Putamen (tissue), 1 donor: ENCODE results near the gene SLC43A3.
"Not testable (repeated sequence)": the region's sequence is repeated elsewhere in the genome, so short reads cannot be mapped to it uniquely, and the experiment has no call there.

Experiments
- DNase-seq: peaks from one replicate; pipeline ENCODE4 v3.0.0-alpha.2; 2016; ENCODE audit warnings: low spot score

SLC43A3 gene

DNA sequence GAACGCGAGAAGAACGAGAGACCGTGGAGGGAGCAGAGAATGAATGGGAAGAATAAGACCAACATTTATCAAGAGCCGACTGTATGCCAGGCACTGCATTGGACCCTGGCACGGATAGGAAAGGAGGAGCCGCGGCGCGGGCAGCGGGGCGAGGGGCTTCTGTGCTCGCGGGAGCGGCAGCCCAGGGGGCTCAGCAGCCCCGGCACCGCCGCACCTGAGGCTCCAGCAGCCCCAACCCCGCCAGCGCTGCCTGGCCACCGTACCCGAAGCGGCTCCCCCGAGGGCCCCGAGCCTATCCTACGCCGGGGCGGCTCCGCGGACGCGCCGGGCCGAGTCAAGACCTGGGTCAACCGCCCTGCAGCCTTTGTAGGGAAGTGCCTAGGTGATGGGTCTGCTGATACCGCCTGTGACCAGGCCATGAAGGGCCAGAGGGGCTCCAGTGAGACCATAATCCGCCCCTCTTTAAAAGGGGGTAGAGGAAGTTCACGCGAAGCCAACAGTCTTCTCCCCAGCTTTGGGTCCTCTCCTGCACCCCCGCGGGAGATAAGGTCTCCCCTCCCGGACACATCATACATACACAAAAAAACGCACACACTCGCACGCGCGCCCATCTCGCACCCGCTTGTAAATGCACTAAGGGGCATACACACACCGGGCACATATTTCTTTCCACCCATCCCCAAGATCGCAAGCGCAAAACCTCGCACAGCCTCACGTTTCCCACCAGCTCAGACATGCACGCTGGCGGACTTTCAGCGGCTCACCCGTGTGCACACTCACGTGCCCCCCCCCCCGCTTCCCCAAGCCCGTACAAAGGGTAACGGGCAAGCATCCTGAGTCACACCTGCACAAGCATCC is 32.5 kb upstream of the SLC43A3 start:
- no peak for DNase-seq

DNA sequence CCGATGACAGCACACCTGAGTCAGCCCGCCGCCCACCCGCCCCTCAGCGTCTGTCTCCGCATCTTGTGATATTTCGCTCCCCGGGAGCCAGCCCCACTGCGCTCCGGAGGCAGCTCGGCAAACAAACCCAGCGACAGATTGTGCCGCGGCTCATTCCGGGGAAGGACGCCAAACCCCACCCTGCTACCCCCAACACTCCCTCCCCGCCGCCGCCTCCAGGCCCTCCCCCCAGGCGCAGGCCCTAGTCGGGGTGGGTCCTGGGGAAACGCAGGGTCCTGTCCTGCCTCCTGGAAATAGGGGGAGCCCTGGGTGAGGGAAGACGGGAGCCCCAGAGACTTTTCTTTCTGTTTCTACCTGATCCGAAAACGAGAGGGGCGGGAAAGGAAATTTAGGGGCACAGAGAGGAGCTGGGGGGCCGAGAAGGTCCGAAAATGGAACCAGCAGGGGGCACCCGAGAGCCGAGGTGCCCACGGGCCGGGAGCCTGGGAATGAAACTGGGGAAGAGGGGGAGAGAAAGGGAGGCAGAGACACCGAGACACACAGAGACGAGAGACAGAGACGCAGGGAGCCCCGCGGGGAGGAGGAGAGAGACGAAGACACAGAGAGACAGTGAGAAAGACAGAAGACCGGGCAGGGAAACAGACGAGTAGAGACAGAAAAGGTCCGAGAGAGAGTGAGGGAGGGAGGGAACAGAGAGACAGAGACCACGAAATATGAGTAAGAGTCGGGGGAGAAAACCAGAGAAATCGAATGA is 31.7 kb upstream of the SLC43A3 start:
- no peak for DNase-seq

DNA sequence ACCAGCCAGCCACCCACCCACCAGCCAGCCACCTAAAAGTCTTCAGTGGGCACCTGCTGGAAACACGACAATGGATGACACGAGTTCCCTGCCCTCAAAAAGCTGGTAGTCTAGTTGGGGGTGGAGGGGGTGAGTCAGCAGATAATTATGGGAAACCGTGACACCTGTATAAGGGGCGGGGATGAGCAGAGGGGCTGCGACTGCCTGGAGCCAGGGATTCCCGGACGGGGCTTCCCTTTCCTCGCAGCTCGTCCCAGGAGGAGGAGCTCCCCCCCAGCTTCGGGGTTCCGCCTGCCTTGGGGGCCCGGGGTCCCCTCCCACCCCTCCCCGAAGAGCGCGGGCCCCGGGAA is 31.1 kb upstream of the SLC43A3 start:
- DNase-seq = no peak

DNA sequence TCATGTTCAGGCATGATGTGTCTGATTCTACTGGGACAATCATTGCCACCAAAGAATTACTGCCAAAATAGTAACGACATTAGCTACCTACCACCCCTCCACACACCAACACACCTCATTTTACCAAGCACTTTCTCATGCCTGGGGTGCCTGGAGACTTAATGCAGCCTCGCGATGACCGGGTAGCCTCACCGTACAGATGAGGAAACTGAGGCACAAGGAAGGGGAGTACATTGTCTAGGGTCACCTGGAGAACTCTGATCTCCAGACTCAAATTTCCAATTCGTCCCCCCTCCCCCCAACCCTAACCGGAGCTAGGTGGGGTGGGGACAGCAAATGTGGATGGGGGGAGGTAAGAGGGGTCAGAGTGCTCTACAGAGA is 30.7 kb upstream of the SLC43A3 start:
- DNase-seq = no peak

DNA sequence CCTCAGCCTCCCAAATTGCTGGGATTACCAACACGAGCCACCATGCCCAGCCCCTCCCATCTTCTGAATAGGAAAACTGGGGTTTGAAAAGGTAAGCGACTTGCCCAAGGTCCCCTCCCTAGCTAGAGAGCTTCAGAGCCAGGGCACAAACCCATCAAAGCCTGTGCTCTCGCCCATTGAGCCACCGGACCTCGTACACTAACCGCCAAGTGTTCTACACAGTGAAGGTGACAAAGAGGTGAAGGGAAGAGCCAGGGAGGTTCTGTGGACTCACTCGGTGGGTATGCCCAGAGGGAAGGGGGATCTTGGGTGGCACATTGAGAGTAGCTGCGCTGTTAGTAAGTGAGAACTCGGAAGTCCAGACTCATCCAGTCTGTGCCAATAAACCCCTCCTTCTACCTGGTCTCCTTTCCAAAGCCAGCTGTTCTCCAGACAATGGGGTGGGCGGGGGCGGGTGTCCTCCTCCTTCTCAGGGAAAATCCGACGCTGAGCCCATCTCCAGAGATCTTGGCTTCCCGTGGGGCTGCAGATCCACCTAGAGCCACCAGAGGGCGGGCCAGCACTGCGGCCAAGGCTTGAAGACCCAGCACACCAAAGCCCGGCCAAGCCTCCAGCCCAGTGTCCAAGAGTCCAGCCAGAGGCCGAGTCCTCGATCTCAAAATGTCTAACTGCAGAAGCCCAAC is 30.2 kb upstream of the SLC43A3 start:
- peak; percentile 77 for DNase-seq

DNA sequence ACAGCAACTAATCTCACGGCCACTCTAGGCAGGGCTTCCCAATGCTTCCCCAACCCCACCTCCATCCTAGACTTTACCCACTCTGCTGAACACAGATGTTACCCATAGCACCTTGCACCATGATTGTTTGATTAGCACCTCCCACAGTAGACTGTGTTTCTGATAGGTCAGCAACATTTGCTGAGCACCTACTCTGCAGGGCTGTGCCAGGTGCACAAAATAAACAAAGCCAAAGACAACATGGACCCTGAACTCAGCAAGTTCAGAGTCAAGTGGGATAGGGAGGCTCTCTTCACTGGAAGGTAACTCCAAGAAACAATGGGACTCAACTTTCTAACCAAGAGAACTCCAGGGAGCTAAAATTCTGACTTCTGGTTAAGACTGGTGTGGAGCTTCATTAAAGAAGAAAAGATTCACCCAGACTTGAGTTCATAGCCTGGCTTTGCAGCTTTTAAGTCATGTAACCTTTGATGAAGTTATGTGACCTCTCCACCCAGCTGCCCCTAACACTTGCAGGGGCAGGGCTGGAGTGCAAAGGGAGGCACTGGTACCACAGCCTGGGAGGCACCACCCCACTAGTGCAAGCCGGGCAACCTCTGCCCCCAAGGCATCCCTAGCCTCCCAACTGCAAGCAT is 26.7 kb upstream of the SLC43A3 start:
- no peak for DNase-seq

DNA sequence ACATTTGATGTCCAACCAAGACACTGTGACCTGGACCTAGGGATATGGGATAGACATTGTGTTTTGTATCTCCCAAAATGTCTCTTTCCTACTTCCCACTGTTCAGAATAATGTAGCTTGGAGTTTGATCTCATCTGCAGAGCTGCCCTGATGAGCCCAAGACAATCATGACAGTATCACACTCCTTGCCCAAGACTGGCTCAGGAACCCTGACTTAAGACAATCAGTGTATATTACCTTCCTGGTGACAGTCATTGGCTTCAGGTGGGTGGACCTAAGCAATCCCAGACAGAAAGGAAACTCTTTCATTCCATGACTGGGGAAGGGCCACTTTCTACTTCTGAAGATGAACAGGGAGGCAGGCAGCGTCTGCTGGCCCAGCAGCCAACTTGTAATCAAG is 19.1 kb upstream of the SLC43A3 start:
- no peak for DNase-seq

DNA sequence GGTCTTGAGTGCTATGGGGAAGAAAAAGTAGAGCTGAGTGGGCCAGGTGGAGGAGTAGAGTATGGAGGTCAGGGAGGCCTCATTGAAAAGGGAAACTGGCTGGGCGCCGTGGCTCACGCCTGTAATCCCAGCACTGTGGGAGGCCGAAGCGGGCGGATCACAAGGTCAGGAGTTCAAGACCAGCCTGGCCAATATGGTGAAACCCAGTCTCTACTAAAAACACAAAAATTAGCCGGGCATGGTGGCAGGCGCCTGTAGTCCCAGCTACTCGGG is 18.1 kb upstream of the SLC43A3 start:
- not testable (repeated sequence) for DNase-seq

DNA sequence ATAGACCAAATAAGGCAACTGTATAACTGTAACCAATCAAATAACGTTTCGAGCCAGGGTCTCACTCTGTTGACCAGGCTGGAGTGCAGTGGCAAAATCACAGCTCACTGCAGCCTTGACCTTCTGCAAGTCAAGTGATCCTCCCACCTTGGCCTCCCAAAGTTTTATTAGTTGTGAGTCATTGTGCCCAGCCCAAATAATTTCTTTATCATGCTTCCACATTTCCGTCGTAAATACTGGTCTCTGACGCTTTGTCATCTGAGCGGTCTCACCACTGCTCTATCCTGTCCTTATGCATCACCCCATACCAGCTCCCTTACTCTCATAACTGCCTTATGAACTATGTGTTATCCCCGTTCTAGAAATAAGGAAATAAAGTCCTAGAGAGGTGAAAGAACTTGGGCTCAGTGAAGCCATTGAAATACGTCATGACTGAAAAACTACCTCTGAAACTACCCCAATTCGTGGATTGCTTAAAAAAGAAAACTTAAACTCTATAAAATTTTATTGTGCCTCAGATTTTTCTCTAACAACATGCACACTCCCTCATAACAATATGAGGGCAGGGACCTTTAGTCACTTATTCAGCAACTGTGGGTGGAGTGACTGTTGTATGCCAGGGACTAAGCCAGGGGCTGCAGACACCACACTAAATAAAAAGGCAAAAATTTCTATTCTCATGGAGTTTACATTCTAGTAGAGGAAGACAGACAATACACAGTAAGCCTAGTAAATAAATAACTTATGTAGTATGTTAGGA is 17.6 kb upstream of the SLC43A3 start:
- DNase-seq = no peak

DNA sequence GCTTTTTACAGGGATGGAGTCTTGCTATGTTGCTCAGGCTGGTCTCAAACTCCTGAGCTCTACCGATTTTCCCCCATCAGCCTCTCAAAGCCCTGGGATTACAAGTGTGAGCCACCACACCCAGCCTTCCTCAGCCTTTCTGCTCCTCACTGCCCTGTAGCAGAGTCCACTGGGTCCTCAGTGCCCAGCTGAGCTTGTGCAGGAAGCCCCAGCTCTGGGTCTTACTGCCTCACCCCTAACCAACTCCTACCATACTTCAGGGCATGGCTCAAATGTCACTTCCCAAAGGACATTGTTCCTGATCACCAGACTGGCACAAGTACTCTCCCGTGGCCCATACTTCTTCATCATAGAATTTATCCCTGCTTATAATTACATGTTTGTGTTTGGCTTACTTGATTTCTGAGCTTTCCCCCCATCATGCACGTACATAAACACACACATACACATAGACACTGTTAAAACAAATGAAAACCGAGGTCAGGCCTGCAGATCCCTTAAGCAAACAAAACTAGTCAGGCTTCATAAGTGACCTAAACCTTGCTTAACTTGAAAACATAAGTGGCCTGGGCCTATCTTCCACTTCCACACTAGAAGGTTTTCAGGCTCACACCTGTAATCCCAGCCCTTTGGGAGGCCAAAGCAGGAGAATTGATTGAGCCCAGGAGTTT is 14.0 kb upstream of the SLC43A3 start:
- DNase-seq = no peak

DNA sequence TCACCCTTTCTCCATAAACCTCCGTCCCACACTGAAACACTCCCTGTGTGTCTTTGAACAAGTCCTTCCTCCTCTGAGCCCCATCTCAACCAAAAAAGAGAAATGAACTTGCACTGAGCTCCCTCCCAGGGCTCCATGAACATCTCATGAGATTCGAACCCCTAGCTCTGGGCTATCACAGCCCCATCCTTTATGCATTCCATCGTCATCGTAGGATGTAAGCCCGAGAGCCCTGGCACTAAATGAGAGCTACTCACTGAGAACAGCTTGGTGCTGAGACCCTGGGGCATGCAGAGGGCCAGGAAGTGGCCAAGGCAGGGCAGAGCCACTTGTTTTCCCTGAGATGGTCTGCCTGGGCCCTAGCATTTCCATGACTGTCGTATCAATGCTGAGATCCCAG is 12.9 kb upstream of the SLC43A3 start:
- DNase-seq = no peak

DNA sequence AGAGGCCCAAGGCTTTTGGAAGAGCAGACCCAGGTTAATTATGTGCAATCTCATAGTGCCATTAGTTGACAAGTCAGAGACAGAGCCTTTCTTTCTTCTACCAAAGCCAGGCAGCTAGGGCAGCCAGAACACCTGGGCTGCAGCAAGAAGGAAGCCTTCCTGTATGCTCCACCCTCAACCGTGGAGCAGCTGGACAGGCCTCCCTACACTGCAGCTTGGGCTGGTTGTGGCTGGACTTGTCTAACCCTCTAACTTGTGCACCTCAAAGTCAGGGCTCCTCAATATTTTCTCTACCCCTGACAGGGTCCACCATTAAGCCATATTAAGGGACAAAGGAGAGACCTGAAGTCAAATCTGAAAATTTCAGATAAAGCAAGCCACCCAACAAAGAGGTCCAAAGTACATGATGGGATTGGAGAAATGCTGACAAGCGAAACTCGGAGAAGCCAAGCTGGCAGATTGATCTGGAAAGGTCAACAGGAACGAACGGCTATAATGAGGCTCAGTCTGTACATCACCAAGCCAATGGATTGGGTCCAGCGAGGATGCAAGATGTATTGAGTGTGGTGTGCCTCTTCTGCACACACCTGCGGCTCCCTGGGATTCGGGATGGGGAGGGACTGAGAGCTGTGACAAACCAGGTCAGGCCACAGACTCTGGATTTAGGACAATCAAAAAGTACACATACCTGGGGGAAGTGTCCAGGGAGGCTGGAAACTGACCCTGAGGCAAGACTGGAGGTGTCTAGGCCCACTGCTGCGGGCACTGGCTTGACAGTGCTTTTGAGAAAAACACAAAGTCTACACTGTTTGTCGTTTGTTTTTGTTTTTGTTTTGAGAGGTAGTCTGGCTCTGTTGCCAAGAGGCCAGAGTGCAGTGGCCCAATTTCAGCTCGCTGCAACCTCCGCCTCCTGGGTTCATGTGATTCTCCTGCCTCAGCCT is 11.7 kb upstream of the SLC43A3 start:
- no peak for DNase-seq

DNA sequence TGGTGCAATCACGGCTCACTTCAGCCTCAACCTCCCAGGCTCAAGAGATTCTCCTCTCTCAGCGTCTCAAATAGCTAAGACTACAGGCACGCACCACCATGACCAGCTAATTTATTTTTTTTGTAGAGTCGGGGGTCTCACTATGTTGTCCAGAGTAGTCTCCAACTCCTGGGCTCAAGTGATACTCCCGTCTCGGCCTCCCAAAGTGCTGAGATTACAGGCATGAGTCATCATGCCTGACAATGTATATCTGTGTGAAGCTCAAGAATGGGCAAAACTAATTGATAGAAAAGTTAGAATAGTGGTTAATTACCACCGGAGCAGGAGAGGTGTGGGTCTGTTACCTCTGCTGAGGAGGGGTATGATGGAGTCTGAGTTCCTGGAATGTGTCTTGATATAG is 9.1 kb upstream of the SLC43A3 start:
- no peak for DNase-seq

DNA sequence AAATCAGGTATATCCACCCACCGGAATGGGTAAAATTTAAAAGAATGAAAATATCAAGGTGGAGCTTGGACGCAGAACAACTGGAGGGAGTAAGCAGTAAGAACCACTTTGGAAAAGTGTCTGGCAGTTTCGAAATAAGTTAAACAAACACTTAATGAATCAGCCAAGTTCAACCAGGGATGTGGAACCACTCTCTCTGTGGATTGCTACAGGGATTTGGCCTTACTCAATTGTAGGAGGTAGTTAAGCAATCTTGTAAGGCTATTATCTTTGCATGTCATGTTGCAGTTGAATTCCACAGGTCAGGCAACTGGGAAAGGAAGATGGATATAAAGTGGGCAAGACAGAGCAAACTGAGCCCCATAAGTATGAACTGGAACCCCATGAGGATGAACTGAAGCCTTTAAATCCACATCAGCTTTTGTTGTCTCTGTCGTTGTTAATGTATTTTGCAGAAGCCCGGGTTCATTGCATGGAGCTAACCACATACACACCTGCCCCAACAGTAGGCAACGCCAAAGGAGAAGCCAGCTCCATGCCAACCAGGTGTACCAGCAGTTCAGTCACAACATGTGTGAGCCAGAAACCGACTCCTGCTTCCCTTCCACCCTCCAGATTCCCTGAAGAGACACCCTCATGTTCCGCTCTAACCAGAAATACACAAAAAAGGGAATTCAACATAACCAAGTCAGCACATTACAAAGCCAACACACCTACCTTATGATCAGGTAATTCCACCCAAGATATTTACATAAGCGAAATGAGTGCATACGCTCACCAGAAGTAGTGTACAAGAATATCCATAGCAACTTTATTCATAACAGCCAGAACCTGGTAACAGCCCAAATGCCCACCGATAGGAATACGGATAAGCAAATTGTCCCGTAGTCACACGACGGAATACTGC is 8.0 kb upstream of the SLC43A3 start:
- DNase-seq = no peak

DNA sequence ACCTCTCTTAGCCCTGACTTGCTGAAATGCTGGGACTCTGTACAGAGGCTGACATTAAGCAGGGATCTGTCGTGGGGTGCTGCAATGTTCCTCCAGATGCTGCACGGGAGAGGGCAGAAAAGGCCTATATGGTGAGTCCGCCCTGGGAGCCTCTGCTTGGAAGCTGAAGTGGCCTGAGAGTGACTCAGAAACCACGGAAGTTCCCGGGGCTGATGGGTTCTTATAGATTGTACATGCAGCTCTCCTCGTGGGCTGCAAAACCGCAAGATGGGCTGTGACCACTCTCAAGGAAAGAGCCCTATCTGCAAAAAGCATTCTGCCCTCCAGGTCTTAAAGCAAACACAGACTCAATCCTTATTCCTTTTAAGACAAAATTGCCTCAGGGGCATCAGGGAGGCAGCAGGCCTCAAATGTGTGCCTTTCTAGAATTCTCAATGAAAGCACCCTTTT is 5.8 kb upstream of the SLC43A3 start:
- DNase-seq = no peak

DNA sequence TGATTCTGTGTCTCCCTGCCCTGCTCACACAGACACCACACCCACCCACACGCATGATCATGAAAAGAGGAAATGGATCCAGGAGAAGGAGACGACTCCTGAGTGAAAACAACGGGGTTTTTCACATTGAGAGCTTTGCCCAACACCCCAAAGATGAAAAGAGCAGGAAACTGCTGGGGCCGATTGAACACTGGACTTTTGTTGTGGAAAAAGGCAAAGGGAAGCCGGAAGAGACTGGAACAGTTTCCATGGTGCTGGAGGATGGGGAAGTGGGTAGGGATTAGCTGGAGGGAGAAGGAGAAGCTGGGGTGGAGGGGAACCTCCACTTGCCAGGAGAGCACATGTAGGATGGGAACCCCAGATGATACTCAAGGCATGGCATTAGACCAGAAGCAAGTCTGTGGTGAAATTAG is 5.2 kb upstream of the SLC43A3 start:
- peak; percentile 16 for DNase-seq

DNA sequence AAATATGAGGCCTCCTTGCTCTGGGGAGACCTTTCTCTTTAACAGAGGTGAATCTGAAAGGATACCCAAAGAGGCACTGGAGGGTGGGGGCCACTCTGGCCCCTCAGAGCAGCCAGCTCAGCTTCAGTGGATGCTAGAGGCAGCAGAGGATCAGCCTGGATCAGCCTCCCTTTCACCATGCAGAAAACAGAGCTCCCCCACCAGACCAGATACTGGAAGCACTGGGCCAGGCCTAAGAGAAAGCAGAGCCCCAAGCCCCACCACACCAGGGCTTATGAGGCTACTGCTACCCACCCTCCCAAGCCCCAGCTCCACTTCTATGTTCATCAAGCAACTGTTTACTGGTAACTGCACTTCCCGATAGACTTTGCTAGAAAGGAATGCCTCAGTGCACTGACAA is 4.0 kb upstream of the SLC43A3 start:
- DNase-seq = no peak

DNA sequence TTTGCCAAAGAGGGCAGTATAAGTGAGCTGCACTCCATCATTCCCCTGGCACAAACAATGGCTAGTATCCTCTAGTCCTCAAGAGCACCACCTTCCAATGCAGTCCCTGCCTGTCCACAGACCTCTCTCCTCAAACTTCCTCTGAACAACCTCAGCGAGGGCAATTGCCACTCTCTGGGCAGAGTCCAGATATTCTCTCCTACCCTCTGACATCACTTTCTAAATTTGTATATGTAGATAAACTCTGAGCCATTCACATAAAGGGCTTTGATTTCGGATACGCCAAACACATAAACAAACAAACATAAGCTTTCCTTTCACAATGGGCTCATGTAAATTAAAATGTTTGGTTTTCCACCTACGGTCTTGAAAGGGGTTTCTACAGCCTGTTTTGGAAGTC is 3.0 kb upstream of the SLC43A3 start:
- DNase-seq = no peak

DNA sequence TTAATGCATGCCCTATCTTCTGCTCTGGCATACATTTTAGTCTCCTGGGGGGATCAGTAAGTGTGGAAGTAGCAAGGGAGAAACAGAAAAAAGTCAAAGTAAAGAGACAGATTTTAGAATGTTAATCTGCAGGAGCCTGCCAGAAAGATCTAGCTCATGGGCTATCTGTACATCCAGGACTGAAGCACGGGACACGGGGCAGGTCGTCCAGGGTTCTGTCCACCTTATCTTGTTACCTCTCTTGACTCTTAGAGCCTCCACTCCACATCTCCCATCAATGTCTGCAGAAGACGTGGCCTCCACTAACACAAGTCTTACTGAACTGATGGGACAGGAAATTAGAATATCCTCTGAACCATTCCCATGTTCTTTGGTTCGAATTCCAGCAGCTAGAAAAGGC is 1.7 kb upstream of the SLC43A3 start:
- DNase-seq = no peak
